Thyroid gland (tissue), 4 donors: ENCODE data around the gene EHD3. TPM values are rescaled to one million over a fixed set of nuclear protein-coding genes. Genes with fewer than 3 reads are reported as not detected.
"Not testable (repeated sequence)": the region's sequence is repeated elsewhere in the genome, so short reads cannot be mapped to it uniquely, and the experiment has no call there.

ENCODE experiments used
- DNase-seq, 2 donors: peaks; one replicate each; pipeline ENCODE4 v3.0.0-alpha.2; 2019
- H3K27ac ChIP-seq, 3 donors: fragments of 200-600 bp; sonication (generic); 1 replicate in 2 of 3; 2 replicates in 1 of 3; pipeline ENCODE4 v1.5.1; 2016 to 2019; ENCODE audit warnings: mild to moderate bottlenecking in 1 of 3, moderate library complexity in 1 of 3
- H3K27me3 ChIP-seq: fragments of 200-600 bp; sonication (generic); one replicate; pipeline ENCODE4 v1.5.1; 2019
- H3K36me3 ChIP-seq, 2 donors: fragments of 200-600 bp; sonication (generic); one replicate each; pipeline ENCODE4 v1.5.1; 2016 to 2019
- H3K4me1 ChIP-seq, 2 donors: fragments of 200-600 bp; sonication (generic); one replicate each; pipeline ENCODE4 v1.5.1; 2017 to 2019
- H3K4me3 ChIP-seq, 3 donors: fragments of 200-600 bp; sonication (generic); replicated peaks in 1 of 3; 1 replicate in 2 of 3; 2 replicates in 1 of 3; pipeline ENCODE4 v1.5.1; 2016; ENCODE audit warnings: mild to moderate bottlenecking in 1 of 3
- H3K9me3 ChIP-seq: fragments of 200-600 bp; sonication (generic); one replicate; pipeline ENCODE4 v1.5.1; 2017
- POLR2A ChIP-seq, 2 donors: fragments of 450-650 bp; IDR thresholded peaks; one replicate each; pipeline ENCODE4 v1.6.1; 2017; ENCODE audit warnings: antibody characterized with exemption in 2 of 2, mild to moderate bottlenecking in 2 of 2, moderate library complexity in 1 of 2
- WGBS, 2 donors: methylation state at CpG; one replicate each; pipeline ENCODE4 v1.1.5; 2017; 5-methylcytosine and 5-hydroxymethylcytosine counted together
- intact Hi-C: fragments of 100-400 bp; cut with DNase I; formaldehyde crosslinking; loops from one replicate; pipeline ENCODE4 v1.15.1; 2023
- total RNA-seq, 4 donors: library from RNA; depleted of rRNA; stranded (reverse); fragments of >200 nt; gene quantifications; one replicate each; pipeline ENCODE4 v1.2.3, GENCODE V29; 2016
- TF ChIP-seq, protein P1 (sequence below), 6 experiments: fragments of 200-600 bp in 3 of 6; fragments of 450-650 bp in 3 of 6; sonication (generic) in 3 of 6; IDR thresholded peaks; one replicate each; pipeline ENCODE4 v1.5.1; 2016 to 2019; ENCODE audit warnings: antibody characterized with exemption in 6 of 6, mild to moderate bottlenecking in 2 of 6, inconsistent platforms in 1 of 6, moderate library complexity in 1 of 6

The EHD3 gene
- total RNA-seq, 4 donors from 2014 or later, result 4.2 to 9.2 (median 5.5) TPM

DNA sequence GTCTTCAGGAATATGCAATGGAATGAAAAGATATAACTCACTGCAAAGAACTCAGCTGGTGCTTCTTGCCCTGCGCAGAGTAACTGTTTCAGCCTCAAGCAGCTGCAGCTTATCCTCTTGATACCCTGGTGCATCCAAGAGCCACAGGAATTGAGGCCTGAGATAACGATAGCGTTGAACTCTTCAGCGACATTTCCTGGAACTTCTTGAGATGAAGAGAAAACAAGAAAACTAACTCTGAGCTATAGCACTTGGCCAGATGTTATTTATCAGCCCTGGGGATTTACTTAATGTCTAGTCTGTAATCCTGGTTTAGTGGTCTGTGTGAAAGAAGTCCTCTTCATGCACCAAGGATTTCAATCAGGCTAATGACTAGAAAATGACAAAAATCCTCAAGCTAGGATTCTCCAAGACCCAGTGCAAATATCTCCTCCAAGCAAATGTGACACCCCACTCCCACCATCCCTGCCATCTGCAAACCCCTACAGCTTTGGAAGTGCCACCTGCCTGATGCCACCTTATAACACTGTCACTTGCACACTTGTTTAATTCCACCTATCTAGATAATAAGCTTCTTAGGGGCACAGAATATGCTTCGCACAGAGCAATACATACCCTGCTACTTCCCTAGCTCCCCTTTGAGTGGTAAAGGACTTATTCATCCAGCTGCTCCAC is 40.6 kb downstream of the EHD3 start:
- DNase-seq, result no peak
- H3K36me3 ChIP-seq, result no peaks in the 10 kb centered on the region
- intact Hi-C loops, result no loop called here
- no peaks in the 10 kb centered on the region for H3K9me3 ChIP-seq
- no peaks in the 10 kb centered on the region for H3K27me3 ChIP-seq
- WGBS, 2 donors, result 44 to 52% methylated on average over 5 of the region's 5 CpGs
- H3K27ac ChIP-seq, result no peak overlapping the region
- no peak overlapping the region for H3K4me3 ChIP-seq
- no peaks in the 10 kb centered on the region for H3K4me1 ChIP-seq
- TF ChIP-seq POLR2A (IDR thresholded peaks at IDR 0.05), result no peak
- TF ChIP-seq, protein P1, sequence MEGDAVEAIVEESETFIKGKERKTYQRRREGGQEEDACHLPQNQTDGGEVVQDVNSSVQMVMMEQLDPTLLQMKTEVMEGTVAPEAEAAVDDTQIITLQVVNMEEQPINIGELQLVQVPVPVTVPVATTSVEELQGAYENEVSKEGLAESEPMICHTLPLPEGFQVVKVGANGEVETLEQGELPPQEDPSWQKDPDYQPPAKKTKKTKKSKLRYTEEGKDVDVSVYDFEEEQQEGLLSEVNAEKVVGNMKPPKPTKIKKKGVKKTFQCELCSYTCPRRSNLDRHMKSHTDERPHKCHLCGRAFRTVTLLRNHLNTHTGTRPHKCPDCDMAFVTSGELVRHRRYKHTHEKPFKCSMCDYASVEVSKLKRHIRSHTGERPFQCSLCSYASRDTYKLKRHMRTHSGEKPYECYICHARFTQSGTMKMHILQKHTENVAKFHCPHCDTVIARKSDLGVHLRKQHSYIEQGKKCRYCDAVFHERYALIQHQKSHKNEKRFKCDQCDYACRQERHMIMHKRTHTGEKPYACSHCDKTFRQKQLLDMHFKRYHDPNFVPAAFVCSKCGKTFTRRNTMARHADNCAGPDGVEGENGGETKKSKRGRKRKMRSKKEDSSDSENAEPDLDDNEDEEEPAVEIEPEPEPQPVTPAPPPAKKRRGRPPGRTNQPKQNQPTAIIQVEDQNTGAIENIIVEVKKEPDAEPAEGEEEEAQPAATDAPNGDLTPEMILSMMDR (IDR thresholded peaks at IDR 0.05), result no peak

DNA sequence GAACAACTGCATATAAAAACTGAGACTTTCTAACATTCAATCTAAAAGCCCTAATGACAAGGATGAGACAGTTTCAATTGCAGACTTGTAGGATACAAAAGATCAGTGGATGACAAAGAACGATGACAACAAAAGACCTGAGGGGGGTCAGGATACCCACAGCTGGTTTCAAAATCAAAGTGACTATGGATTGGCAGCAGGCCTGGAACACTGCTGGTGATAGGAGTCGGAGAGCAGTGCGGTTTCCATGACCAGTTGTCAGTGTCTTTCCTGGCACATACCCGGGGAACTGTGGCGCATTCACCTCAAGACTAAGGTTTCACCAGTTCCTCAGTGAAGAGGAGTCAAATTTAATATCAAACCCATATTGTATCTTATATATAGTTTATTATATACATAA is 42.0 kb downstream of the EHD3 start:
- H3K9me3 ChIP-seq, result no peaks in the 10 kb centered on the region
- 80 to 89% methylated on average over 5 of the region's 5 CpGs for WGBS, 2 donors
- no peak for TF ChIP-seq POLR2A (IDR thresholded peaks at IDR 0.05)
- TF ChIP-seq, protein P1 (IDR thresholded peaks at IDR 0.05), result no peak
- no peaks in the 10 kb centered on the region for H3K27me3 ChIP-seq
- H3K27ac ChIP-seq, result no peak overlapping the region
- intact Hi-C loops, result no loop called here
- DNase-seq, result no peak
- no peak overlapping the region for H3K4me3 ChIP-seq
- H3K4me1 ChIP-seq, result no peaks in the 10 kb centered on the region
- H3K36me3 ChIP-seq, result no peaks in the 10 kb centered on the region

DNA sequence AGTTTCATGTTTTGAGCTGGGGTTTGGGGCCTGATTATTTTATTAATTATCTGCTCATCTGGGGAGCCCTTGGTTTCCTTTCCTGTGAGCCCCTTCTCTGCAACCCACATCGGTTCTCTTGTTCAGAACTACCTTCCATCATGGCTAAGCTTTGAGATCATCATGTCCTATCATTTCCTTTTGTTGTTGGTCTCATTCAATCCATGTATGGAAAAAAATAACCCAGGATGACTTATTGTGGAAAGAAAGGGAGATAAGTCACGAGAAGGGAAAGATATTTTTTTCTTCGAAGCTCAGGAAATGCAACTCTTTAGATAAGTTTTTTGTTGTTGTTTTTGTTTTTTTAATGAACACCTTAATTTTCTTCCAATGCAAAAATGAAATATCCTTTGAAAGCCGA is 43.7 kb downstream of the EHD3 start:
- no peaks in the 10 kb centered on the region for H3K36me3 ChIP-seq
- no peaks in the 10 kb centered on the region for H3K9me3 ChIP-seq
- H3K4me1 ChIP-seq, result no peaks in the 10 kb centered on the region
- no peaks in the 10 kb centered on the region for H3K27me3 ChIP-seq
- intact Hi-C loops, result no loop called here
- H3K27ac ChIP-seq, result no peak overlapping the region
- no peak overlapping the region for H3K4me3 ChIP-seq
- 72 to 76% methylated on average over 4 of the region's 4 CpGs for WGBS, 2 donors
- TF ChIP-seq, protein P1 (IDR thresholded peaks at IDR 0.05), result no peak
- TF ChIP-seq POLR2A (IDR thresholded peaks at IDR 0.05), result no peak
- no peak for DNase-seq

DNA sequence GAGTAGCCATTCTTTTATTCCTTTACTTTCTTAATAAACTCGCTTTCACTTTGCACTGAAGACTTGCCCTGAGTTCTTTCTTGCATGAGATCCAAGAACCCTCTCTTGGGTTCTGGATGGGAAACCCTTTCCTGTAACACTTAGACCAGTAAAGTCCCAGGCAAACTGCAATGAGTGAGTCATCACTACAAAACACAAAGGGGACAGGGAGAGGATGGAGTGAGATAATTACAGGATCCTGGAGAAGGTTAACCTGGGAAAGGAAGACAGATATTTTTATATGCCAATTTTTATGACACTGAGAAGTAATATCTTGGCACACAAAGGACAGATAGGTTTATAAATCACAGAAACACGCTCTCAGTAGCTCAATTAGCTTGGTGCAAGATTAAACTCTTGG is 48.7 kb downstream of the EHD3 start:
- 71 to 79% methylated on average over 2 of the region's 2 CpGs for WGBS, 2 donors
- Histone ChIP-seq H3K27me3 (no peaks in the 10 kb centered on the region), H3K9me3 (no peaks in the 10 kb centered on the region), H3K27ac (no peak overlapping the region), H3K4me3 (no peak overlapping the region), H3K36me3 (no peaks in the 10 kb centered on the region), H3K4me1 (no peaks in the 10 kb centered on the region)
- TF ChIP-seq, protein P1 (IDR thresholded peaks at IDR 0.05), result no peak
- no peak for TF ChIP-seq POLR2A (IDR thresholded peaks at IDR 0.05)
- DNase-seq, result no peak
- intact Hi-C loops, result no loop called here

DNA sequence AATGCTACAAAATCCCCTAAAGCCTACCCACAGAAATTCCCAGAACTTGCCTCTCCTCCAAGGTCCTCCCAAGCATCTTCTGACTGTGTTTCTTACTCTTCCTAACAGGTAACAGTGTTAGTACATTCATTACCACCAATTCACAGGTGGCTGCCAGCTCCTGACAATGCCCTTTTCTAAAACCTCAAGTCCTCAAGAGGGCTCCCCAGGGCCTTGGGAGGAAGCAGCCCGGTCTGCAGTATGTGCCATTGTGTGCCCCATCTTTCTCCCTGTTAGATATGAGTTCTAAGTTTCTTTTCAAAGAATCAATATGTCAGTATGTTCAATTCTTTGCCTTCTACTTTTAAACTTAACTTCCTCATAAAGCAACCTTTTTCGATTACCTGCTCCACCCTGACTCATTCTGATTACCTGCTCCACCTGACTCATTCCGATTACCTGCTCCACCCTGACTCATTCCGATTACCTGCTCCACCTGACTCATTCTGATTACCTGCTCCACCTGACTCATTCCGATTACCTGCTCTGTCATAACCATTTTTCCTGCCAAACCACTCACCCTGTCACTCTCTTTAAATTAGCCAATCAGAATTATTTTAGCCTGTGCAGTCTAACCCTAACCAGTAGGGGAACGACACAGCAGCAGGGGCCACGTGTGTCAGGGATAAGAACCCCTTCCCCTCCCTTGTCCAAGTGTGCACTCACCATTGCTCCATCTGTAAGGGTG is 49.4 kb downstream of the EHD3 start:
- H3K36me3 ChIP-seq, DNase-seq, H3K27me3 ChIP-seq, H3K4me1 ChIP-seq, H3K9me3 ChIP-seq, intact Hi-C loops, H3K27ac ChIP-seq, H3K4me3 ChIP-seq: not testable (repeated sequence)
- 75 to 83% methylated on average over 7 of the region's 7 CpGs for WGBS, 2 donors
